ENCODE results near the gene ASF1A. TPM values are rescaled to one million over a fixed set of nuclear protein-coding genes. Genes with fewer than 3 reads are reported as not detected.

The ASF1A gene
- polyA plus RNA-seq, 1 of the 3 experiments (the other 2 are of a cell fraction): 5.4 TPM

DNA sequence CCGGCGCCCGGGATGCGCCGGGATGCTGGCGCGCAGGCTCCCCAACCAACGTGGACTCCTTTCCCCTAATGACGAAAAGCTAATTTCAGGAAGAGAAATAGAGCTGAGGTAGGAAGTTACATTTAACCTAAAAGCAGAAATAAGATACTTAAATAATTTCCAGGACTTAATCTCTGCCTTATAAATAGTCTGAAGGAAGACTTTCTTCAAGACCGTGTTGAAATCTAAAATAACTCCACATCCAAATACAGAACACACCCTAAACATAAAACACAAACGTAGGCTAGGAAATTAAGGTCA lies 1.3 kb downstream of the ASF1A start:
- Histone ChIP-seq H3K9me3 (no peaks in the 10 kb centered on the region), H2AFZ (ENCODE audit: low read depth) (peak overlapping the region; percentile 77), H3K4me3 (ENCODE audit: low read depth in 2 of 2, low read length in 1 of 2) (peak overlapping the region; percentile 96 to 98), H3K27ac (ENCODE audit: low read depth in 2 of 2, low read length in 1 of 2) (peak overlapping the region; percentile 74 to 90), H4K20me1 (ENCODE audit: insufficient read depth) (no peaks in the 10 kb centered on the region), H3K9ac (peak overlapping the region; percentile 87), H3K27me3 (ENCODE audit: insufficient read depth) (no peaks in the 10 kb centered on the region), H3K4me1 (ENCODE audit: control insufficient read depth in 1 of 2, insufficient read depth in 2 of 2, low read depth in 1 of 2, low read length in 1 of 2) (peaks cover 7 to 17% of the 10 kb centered on the region in 2 experiments; a peak in 3 of 4 replicates), H3K4me2 (peak overlapping the region; percentile 88), H3K79me2 (ENCODE audit: insufficient read depth) (peaks cover 57% of the 10 kb centered on the region), H3K36me3 (replicated peaks in 1 of 2; ENCODE audit: control insufficient read depth in 1 of 2, insufficient read depth in 2 of 2, low read length in 1 of 2) (peaks cover 11 to 18% of the 10 kb centered on the region in 2 experiments), H3F3A (replicated peaks; ENCODE audit: insufficient read depth) (peaks cover 18% of the 10 kb centered on the region), H3K9me2 (no peaks in the 10 kb centered on the region)
- POLR2A ChIA-PET: interaction anchor here (1.7 kb wide), 1 partner anchor 40 kb away, joined by 8 read pairs; the partner anchor contains the start of gene MCM9
- DNase-seq: no peak
- 3% methylated on average over 11 of the region's 11 CpGs for WGBS (ENCODE audit: low lambda C conversion rate)
- CTCF ChIA-PET: interaction anchor here (1.1 to 2.7 kb wide), 5 partner anchors 10 to 215 kb away, joined by 3 to 15 read pairs (median 4); no protein-coding TSS in a partner anchor
- peak; percentile 65 for TF ChIP-seq NRF1 (IDR thresholded peaks at IDR 0.05; ENCODE audit: low read depth, low read length)
- TF ChIP-seq RFX5 (IDR thresholded peaks at IDR 0.05; ENCODE audit: low read length): no peak
- no peak for TF ChIP-seq SIN3A (IDR thresholded peaks at IDR 0.05; ENCODE audit: borderline replicate concordance, low read depth, low read length)
- TF ChIP-seq, protein P1, sequence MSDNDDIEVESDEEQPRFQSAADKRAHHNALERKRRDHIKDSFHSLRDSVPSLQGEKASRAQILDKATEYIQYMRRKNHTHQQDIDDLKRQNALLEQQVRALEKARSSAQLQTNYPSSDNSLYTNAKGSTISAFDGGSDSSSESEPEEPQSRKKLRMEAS (IDR thresholded peaks at IDR 0.05; ENCODE audit: low read depth): no peak
- TF ChIP-seq EP300 (IDR thresholded peaks at IDR 0.05; ENCODE audit: borderline replicate concordance in 1 of 2, low read depth in 1 of 2, low read length in 1 of 2): no peak
- TF ChIP-seq CHD2 (IDR thresholded peaks at IDR 0.05; ENCODE audit: low read length, partially characterized antibody): no peak
- 0 out of 2 replicates have a peak, but pooled peaks have one; percentile 6 for TF ChIP-seq POLR2AphosphoS5 (IDR thresholded peaks at IDR 0.05; ENCODE audit: low read depth, low read length)

DNA sequence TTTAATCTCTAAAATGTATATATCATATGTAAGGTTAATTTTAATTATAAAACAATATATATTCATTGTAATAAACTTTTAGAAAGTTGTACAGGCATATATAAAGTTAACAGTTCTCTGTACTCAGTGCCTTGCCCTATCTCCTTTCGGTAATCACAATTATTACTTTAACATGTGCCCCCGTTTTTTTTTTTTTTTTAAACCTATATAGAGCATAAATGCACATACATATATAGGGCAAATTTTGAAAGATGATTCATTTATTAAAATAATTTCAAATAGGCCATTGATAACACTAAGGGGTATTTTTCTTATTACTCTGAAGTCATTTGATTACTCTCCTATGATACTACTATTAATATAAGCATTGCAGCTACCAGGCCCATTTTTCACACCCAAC lies 1.9 kb downstream of the ASF1A start:
- ChIA-PET POLR2A (no interaction called here), CTCF (interaction anchor here (0.6 to 2.1 kb wide), 13 partner anchors 9 to 453 kb away, joined by 3 to 9 read pairs (median 4); no protein-coding TSS in a partner anchor)
- H3F3A ChIP-seq (replicated peaks; ENCODE audit: insufficient read depth): peaks cover 18% of the 10 kb centered on the region
- no peaks in the 10 kb centered on the region for H3K9me2 ChIP-seq
- no peaks in the 10 kb centered on the region for H3K9me3 ChIP-seq
- DNase-seq: no peak
- peaks cover 63% of the 10 kb centered on the region for H3K79me2 ChIP-seq (ENCODE audit: insufficient read depth)
- peak overlapping the region; percentile 62 to 74 for H3K27ac ChIP-seq (ENCODE audit: low read depth in 2 of 2, low read length in 1 of 2)
- 28% methylated on average over 2 of the region's 2 CpGs for WGBS (ENCODE audit: low lambda C conversion rate)
- H3K4me2 ChIP-seq: peak overlapping the region; percentile 88; the same call in 1 of the 2 replicates
- TF ChIP-seq MEF2A (IDR thresholded peaks at IDR 0.05; ENCODE audit: borderline replicate concordance, low read depth) (no peak), NFIC (IDR thresholded peaks at IDR 0.05; ENCODE audit: borderline replicate concordance) (no peak), EZH2phosphoT487 (IDR thresholded peaks at IDR 0.05; ENCODE audit: borderline replicate concordance, low read depth) (no peak), FOXJ3 (CRISPR knock-in tag; IDR thresholded peaks at IDR 0.05) (no peak), RAD21 (IDR thresholded peaks at IDR 0.05; ENCODE audit: low read length) (no peak), FOXM1 (IDR thresholded peaks at IDR 0.05; ENCODE audit: low read depth) (no peak), CHD2 (IDR thresholded peaks at IDR 0.05; ENCODE audit: low read length, partially characterized antibody) (no peak), YY1 (IDR thresholded peaks at IDR 0.05; ENCODE audit: low read depth) (no peak), MXI1 (IDR thresholded peaks at IDR 0.05; ENCODE audit: low read depth, low read length) (no peak), FOSL2 (IDR thresholded peaks at IDR 0.05; ENCODE audit: borderline replicate concordance, low read depth) (no peak), TAF1 (IDR thresholded peaks at IDR 0.05; ENCODE audit: borderline replicate concordance, low read depth, low read length) (no peak), NRF1 (IDR thresholded peaks at IDR 0.05; ENCODE audit: low read depth, low read length) (no peak)
- TF ChIP-seq, protein P2, sequence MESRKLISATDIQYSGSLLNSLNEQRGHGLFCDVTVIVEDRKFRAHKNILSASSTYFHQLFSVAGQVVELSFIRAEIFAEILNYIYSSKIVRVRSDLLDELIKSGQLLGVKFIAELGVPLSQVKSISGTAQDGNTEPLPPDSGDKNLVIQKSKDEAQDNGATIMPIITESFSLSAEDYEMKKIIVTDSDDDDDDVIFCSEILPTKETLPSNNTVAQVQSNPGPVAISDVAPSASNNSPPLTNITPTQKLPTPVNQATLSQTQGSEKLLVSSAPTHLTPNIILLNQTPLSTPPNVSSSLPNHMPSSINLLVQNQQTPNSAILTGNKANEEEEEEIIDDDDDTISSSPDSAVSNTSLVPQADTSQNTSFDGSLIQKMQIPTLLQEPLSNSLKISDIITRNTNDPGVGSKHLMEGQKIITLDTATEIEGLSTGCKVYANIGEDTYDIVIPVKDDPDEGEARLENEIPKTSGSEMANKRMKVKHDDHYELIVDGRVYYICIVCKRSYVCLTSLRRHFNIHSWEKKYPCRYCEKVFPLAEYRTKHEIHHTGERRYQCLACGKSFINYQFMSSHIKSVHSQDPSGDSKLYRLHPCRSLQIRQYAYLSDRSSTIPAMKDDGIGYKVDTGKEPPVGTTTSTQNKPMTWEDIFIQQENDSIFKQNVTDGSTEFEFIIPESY (IDR thresholded peaks at IDR 0.05; ENCODE audit: borderline replicate concordance, low read depth): no peak
- TF ChIP-seq, protein P3, sequence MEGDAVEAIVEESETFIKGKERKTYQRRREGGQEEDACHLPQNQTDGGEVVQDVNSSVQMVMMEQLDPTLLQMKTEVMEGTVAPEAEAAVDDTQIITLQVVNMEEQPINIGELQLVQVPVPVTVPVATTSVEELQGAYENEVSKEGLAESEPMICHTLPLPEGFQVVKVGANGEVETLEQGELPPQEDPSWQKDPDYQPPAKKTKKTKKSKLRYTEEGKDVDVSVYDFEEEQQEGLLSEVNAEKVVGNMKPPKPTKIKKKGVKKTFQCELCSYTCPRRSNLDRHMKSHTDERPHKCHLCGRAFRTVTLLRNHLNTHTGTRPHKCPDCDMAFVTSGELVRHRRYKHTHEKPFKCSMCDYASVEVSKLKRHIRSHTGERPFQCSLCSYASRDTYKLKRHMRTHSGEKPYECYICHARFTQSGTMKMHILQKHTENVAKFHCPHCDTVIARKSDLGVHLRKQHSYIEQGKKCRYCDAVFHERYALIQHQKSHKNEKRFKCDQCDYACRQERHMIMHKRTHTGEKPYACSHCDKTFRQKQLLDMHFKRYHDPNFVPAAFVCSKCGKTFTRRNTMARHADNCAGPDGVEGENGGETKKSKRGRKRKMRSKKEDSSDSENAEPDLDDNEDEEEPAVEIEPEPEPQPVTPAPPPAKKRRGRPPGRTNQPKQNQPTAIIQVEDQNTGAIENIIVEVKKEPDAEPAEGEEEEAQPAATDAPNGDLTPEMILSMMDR (IDR thresholded peaks at IDR 0.05): no peak
- no peaks in the 10 kb centered on the region for H4K20me1 ChIP-seq (ENCODE audit: insufficient read depth)
- H3K27me3 ChIP-seq (ENCODE audit: insufficient read depth): no peaks in the 10 kb centered on the region
- H3K36me3 ChIP-seq (replicated peaks in 1 of 2; ENCODE audit: control insufficient read depth in 1 of 2, insufficient read depth in 2 of 2, low read length in 1 of 2): peaks cover 11 to 17% of the 10 kb centered on the region in 2 experiments
- peak overlapping the region; percentile 39; the same call in 1 of the 2 replicates for H2AFZ ChIP-seq (ENCODE audit: low read depth)
- H3K9ac ChIP-seq: peak overlapping the region; percentile 87; the same call in 1 of the 2 replicates
- H3K4me3 ChIP-seq (ENCODE audit: low read depth in 2 of 2, low read length in 1 of 2): peak overlapping the region; percentile 12 to 96; a peak in 2 of 4 replicates
- peaks cover 7 to 17% of the 10 kb centered on the region in 2 experiments; a peak in 3 of 4 replicates for H3K4me1 ChIP-seq (ENCODE audit: control insufficient read depth in 1 of 2, insufficient read depth in 2 of 2, low read depth in 1 of 2, low read length in 1 of 2)
